Endothelial cell of umbilical vein (primary cell): ENCODE results near the gene NINL. TPM values are rescaled to one million over a fixed set of nuclear protein-coding genes. Genes with fewer than 3 reads are reported as not detected.

Experiments used
- BruUV-seq: library from RNA; stranded (reverse); fragments of 400-500 nt; replicated peaks from 2 replicates; lab custom pipeline; 2021; lab: Mats Ljungman, UMichigan
- CTCF ChIA-PET: fragments of 300-600, 350-600 bp; sonication (Branson Sonifier 250); formaldehyde crosslinking; loops from one replicate; lab custom pipeline; 2021; ENCODE audit warnings: antibody characterized with exemption, inconsistent platforms; lab: Charles Lee
- POLR2A ChIA-PET: fragments of 300-600, 350-600 bp; sonication (Branson Sonifier 250); formaldehyde crosslinking; loops from one replicate; lab custom pipeline; 2021; ENCODE audit warnings: antibody characterized with exemption, inconsistent platforms; lab: Charles Lee
- DNase-seq: peaks from one replicate; pipeline ENCODE4 v3.0.0-alpha.2; 2011; ENCODE audit warnings: low read depth, low spot score
- FAIRE-seq: peaks from 2 replicates; lab custom pipeline; 2011; peaks lifted over from hg19 to GRCh38; lab: Jason Lieb, UNC
- H2AFZ ChIP-seq: 2 replicates; pipeline ENCODE4 v1.6.0; 2012; ENCODE audit warnings: low read depth, low read length, control low read depth, inconsistent platforms
- H3K27ac ChIP-seq: 2 replicates; pipeline ENCODE4 v1.5.1; 2011; ENCODE audit warnings: low read depth, mild to moderate bottlenecking, control low read depth, low read length, moderate library complexity; ENCODE audit not compliant: insufficient read depth
- H3K27me3 ChIP-seq, 2 experiments: 2 replicates each; pipeline versions ENCODE4 v1.6.0 to v1.6.1; 2011; ENCODE audit warnings: low read length in 2 of 2, mixed read lengths in 1 of 2; ENCODE audit not compliant: control insufficient read depth in 2 of 2, insufficient read depth in 2 of 2
- H3K36me3 ChIP-seq, 2 experiments: 2 replicates in 1 of 2; 3 replicates in 1 of 2; pipeline ENCODE4 v1.5.1; 2011; ENCODE audit warnings: low read length in 2 of 2, mild to moderate bottlenecking in 1 of 2, moderate library complexity in 1 of 2; ENCODE audit not compliant: control insufficient read depth in 2 of 2, insufficient read depth in 2 of 2; ENCODE audit errors: extremely low read depth in 1 of 2
- H3K4me1 ChIP-seq: 3 replicates; pipeline ENCODE4 v1.5.1; 2011; ENCODE audit warnings: mild to moderate bottlenecking, low read length; ENCODE audit not compliant: control insufficient read depth, insufficient read depth; ENCODE audit errors: extremely low read depth
- H3K4me2 ChIP-seq: 2 replicates; pipeline ENCODE4 v1.6.1; 2011; ENCODE audit warnings: low read length, control low read depth, mixed read lengths; ENCODE audit not compliant: insufficient read depth
- H3K4me3 ChIP-seq, 3 experiments: fragments of 200-600 bp in 1 of 3; sonication (generic), shearing (Covaris generic) in 1 of 3; replicated peaks in 1 of 3; 2 replicates each; pipeline ENCODE4 v1.5.1; 2011 to 2016; ENCODE audit warnings: control low read depth in 3 of 3, low read length in 3 of 3, mild to moderate bottlenecking in 2 of 3, inconsistent platforms in 1 of 3, low read depth in 1 of 3, moderate library complexity in 1 of 3; ENCODE audit not compliant: insufficient read depth in 1 of 3
- H3K79me2 ChIP-seq: 2 replicates; pipeline ENCODE4 v1.6.0; 2012; ENCODE audit warnings: low read length, inconsistent platforms; ENCODE audit not compliant: control insufficient read depth, insufficient read depth
- H3K9ac ChIP-seq: replicated peaks from 2 replicates; pipeline ENCODE3; 2011; ENCODE audit warnings: low read length, control low read depth; ENCODE audit not compliant: insufficient read depth; ENCODE audit errors: extremely low read depth
- H3K9me1 ChIP-seq: replicated peaks from 3 replicates; pipeline ENCODE4 v1.6.0; 2011; ENCODE audit warnings: mild to moderate bottlenecking, low read length; ENCODE audit not compliant: control insufficient read depth, insufficient read depth; ENCODE audit errors: extremely low read depth
- H3K9me3 ChIP-seq: replicated peaks from 2 replicates; pipeline ENCODE4 v1.5.1; 2012; ENCODE audit warnings: low read length, inconsistent platforms; ENCODE audit not compliant: control insufficient read depth, insufficient read depth
- H4K20me1 ChIP-seq: replicated peaks from 2 replicates; pipeline ENCODE3; 2011; ENCODE audit warnings: mild to moderate bottlenecking, low read length; ENCODE audit not compliant: control insufficient read depth, insufficient read depth; ENCODE audit errors: extremely low read depth
- EZH2 ChIP-seq: IDR thresholded peaks from 2 replicates; pipeline ENCODE4 v1.6.1; 2012; ENCODE audit warnings: borderline replicate concordance, low read depth, mild to moderate bottlenecking, moderate library complexity, low read length, inconsistent platforms; ENCODE audit not compliant: severe bottlenecking
- FOS ChIP-seq: IDR thresholded peaks from 2 replicates; pipeline ENCODE4 v1.6.1; 2011; ENCODE audit warnings: mild to moderate bottlenecking, low read length, moderate library complexity, borderline replicate concordance; ENCODE audit not compliant: insufficient read depth
- GATA2 ChIP-seq: IDR thresholded peaks from 2 replicates; pipeline ENCODE4 v1.7.0; 2011; ENCODE audit warnings: low read depth, mild to moderate bottlenecking, moderate library complexity, mixed read lengths, low read length; ENCODE audit not compliant: insufficient read length, insufficient read depth
- JUN ChIP-seq: IDR thresholded peaks from 2 replicates; pipeline ENCODE4 v1.6.1; 2011; ENCODE audit warnings: borderline replicate concordance, low read depth; ENCODE audit not compliant: insufficient read length, insufficient read depth
- MYC ChIP-seq: IDR thresholded peaks from one replicate; pipeline ENCODE4 v1.6.1; 2011; ENCODE audit warnings: mild to moderate bottlenecking, low read depth, low read length
- POLR2A ChIP-seq: IDR thresholded peaks from 2 replicates; pipeline ENCODE4 v1.6.1; 2012; ENCODE audit warnings: low read depth, mild to moderate bottlenecking, control low read depth, low read length
- POLR2AphosphoS5 ChIP-seq: IDR thresholded peaks from 2 replicates; pipeline ENCODE4 v1.6.1; 2012; ENCODE audit warnings: low read depth, mild to moderate bottlenecking, control low read depth, low read length, moderate library complexity; ENCODE audit not compliant: insufficient read depth
- dilution Hi-C: fragments of 300-500 bp; cut with MboI; formaldehyde crosslinking; loops from one replicate; pipeline ENCODE4 v1.15.0; 2019; ENCODE audit warnings: low sequenced_read_pairs; ENCODE audit not compliant: extremely low pct_ligation_motif_present
- intact Hi-C: fragments of 100-400 bp; cut with micrococcal nuclease; formaldehyde crosslinking; loops from one replicate; pipeline ENCODE4 v1.10.0; 2022
- polyA plus RNA-seq, 4 experiments: library from polyadenylated mRNA; depleted of rRNA in 3 of 4; stranded (reverse) in 3 of 4; unstranded in 1 of 4; fragments of >200 nt; gene quantifications; 2 replicates each; pipeline versions ENCODE4 v1.2.1 to v1.2.3, GENCODE V29; 2011 to 2012; ENCODE audit warnings: missing spikeins in 1 of 4
- total RNA-seq: library from RNA; stranded (reverse); gene quantifications from 2 replicates; pipeline ENCODE4 v1.2.3, GENCODE V29; 2021
- TF ChIP-seq, protein P1 (sequence below): IDR thresholded peaks from 2 replicates; pipeline ENCODE4 v1.6.1; 2011; ENCODE audit not compliant: insufficient read depth, insufficient read length

Gene NINL
- total and polyA plus RNA-seq, 2 donors (not counting 3 experiments of a cell fraction or from before 2014, with no cell fraction given): 13.2 to 25.5 TPM

- intact Hi-C loops: loop anchor here (5.0 kb wide), 1 partner anchor 85 kb away; no protein-coding TSS in a partner anchor
- Histone ChIP-seq H4K20me1 (no peaks in the 10 kb centered on the region), H3K36me3 (peaks cover 0 to 15% of the 10 kb centered on the region in 2 experiments), H3K9ac (no peak overlapping the region), H3K27me3 (no peaks in the 10 kb centered on the region), H3K9me3 (no peaks in the 10 kb centered on the region), H3K27ac (no peak overlapping the region), H3K4me1 (peaks cover 33% of the 10 kb centered on the region), H2AFZ (no peak overlapping the region), H3K9me1 (no peaks in the 10 kb centered on the region), H3K79me2 (no peaks in the 10 kb centered on the region), H3K4me3 (no peak overlapping the region), H3K4me2 (no peak overlapping the region)
- DNase-seq (peak; percentile 79), FAIRE-seq (no peak)
- no peak for TF ChIP-seq MYC
- TF ChIP-seq FOS: no peak
- TF ChIP-seq, protein P1, sequence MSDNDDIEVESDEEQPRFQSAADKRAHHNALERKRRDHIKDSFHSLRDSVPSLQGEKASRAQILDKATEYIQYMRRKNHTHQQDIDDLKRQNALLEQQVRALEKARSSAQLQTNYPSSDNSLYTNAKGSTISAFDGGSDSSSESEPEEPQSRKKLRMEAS: no peak
- no peak for TF ChIP-seq POLR2AphosphoS5
- no peak for TF ChIP-seq GATA2
- CTCF ChIA-PET: interaction anchor here (0.9 to 1.8 kb wide), 5 partner anchors 11 to 88 kb away, joined by 3 to 5 read pairs (median 4); no protein-coding TSS in a partner anchor
- POLR2A ChIA-PET: no interaction called here
- dilution Hi-C loops: no loop called here
- BruUV-seq: no TSS peak
These were observed 98.0 kb downstream of the NINL start for GRCh38 chr20:25487306-25487705.

- Histone ChIP-seq H3K9me3 (no peaks in the 10 kb centered on the region), H3K4me2 (no peak overlapping the region), H3K36me3 (peaks cover 0 to 22% of the 10 kb centered on the region in 2 experiments), H4K20me1 (no peaks in the 10 kb centered on the region), H2AFZ (no peak overlapping the region), H3K9me1 (no peaks in the 10 kb centered on the region), H3K27me3 (no peaks in the 10 kb centered on the region), H3K4me3 (no peak overlapping the region), H3K79me2 (no peaks in the 10 kb centered on the region), H3K4me1 (peaks cover 33% of the 10 kb centered on the region), H3K27ac (no peak overlapping the region), H3K9ac (no peak overlapping the region)
- TF ChIP-seq, protein P1: no peak
- TF ChIP-seq JUN: no peak
- no peak for TF ChIP-seq POLR2A
- TF ChIP-seq MYC: no peak
- TF ChIP-seq FOS: no peak
- no peak for TF ChIP-seq EZH2
- DNase-seq (peak; percentile 15), FAIRE-seq (no peak)
- ChIA-PET CTCF (interaction anchor here (1.8 kb wide), 1 partner anchor 87 kb away, joined by 4 read pairs; no protein-coding TSS in a partner anchor), POLR2A (interaction anchor here (0.6 kb wide), 1 partner anchor 101 kb away, joined by 7 read pairs; no protein-coding TSS in a partner anchor)
- intact Hi-C loops: loop anchor here (5.0 kb wide), 1 partner anchor 86 kb away; no protein-coding TSS in a partner anchor
- BruUV-seq: no TSS peak
- dilution Hi-C loops: no loop called here
These were observed 99.0 kb downstream of the NINL start for GRCh38 chr20:25486377-25486776.
